DOHH2 (cell line): ENCODE results near the gene IARS2.

Experiments used
- CTCF ChIP-seq: fragments of 200-600 bp; sonication (generic); IDR thresholded peaks from one replicate; pipeline ENCODE4 v1.5.1; 2014; ENCODE audit warnings: antibody characterized with exemption, mild to moderate bottlenecking, low read depth, low read length; ENCODE audit not compliant: poor library complexity, severe bottlenecking
- EZH2phosphoT487 ChIP-seq: fragments of 200-600 bp; sonication (generic); IDR thresholded peaks from 2 replicates; pipeline ENCODE4 v1.6.1; 2017; ENCODE audit warnings: borderline replicate concordance, mild to moderate bottlenecking, antibody characterized with exemption, low read length, moderate library complexity, mixed read lengths

- TF ChIP-seq CTCF (peak; percentile 25), EZH2phosphoT487 (no peak)
These were observed 47.6 kb upstream of the IARS2 start, which contains the start of gene EPRS1 for GRCh38 chr1:220046052-220046930.
